SHP77 treated with DMSO at 0.1 percent for 48 hours (cell line): ENCODE data around the gene BCAP31.

Experiments used
- DNase-seq: peaks from one replicate; lab custom pipeline; 2025; lab: John Stamatoyannopoulos, UW

The BCAP31 gene

GRCh38 chrX:153673428-153674218 is 50.6 kb downstream of the BCAP31 start, which contains the start of gene PNCK:
Gene PNCK, minus strand, starts transcription at chrX:153673813. Its CDS starts 737 bp downstream, at chrX:153673076.
- no peak for DNase-seq

- no peak for DNase-seq
Observed at GRCh38 chrX:153672531-153673427, 51.4 kb downstream of the BCAP31 start.

GRCh38 chrX:153671589-153672530 is 52.3 kb downstream of the BCAP31 start:
- no peak for DNase-seq

- no peak for DNase-seq
Observed at GRCh38 chrX:153670748-153671588, 53.2 kb downstream of the BCAP31 start.

- DNase-seq = no peak
Observed at GRCh38 chrX:153669901-153670731, 54.1 kb downstream of the BCAP31 start.

- DNase-seq = no peak
Observed at GRCh38 chrX:153669174-153669890, 54.9 kb downstream of the BCAP31 start.

- DNase-seq = no peak
Observed at GRCh38 chrX:153668423-153669173, 55.6 kb downstream of the BCAP31 start.

GRCh38 chrX:153667956-153668396 is 56.2 kb downstream of the BCAP31 start:
- no peak for DNase-seq

- DNase-seq = no peak
Observed at GRCh38 chrX:153667281-153667955, 56.8 kb downstream of the BCAP31 start.

GRCh38 chrX:153665726-153666306 is 58.4 kb downstream of the BCAP31 start:
- no peak for DNase-seq

- no peak for DNase-seq
Observed at GRCh38 chrX:153662266-153662665, 61.9 kb downstream of the BCAP31 start.

- DNase-seq = no peak
Observed at GRCh38 chrX:153659268-153659667, 64.9 kb downstream of the BCAP31 start.

- DNase-seq = no peak
Observed at GRCh38 chrX:153657161-153657560, 67.0 kb downstream of the BCAP31 start.

- DNase-seq = no peak
Observed at GRCh38 chrX:153653556-153653955, 70.6 kb downstream of the BCAP31 start.

- DNase-seq = no peak
Observed at GRCh38 chrX:153651540-153652079, 72.6 kb downstream of the BCAP31 start.

GRCh38 chrX:153650959-153651358 is 73.2 kb downstream of the BCAP31 start:
- no peak for DNase-seq
